ENCODE measurements around the gene NRBF2. TPM values are rescaled to one million over a fixed set of nuclear protein-coding genes. Genes with fewer than 3 reads are reported as not detected.
A peak's percentile ranks its signal among the peaks of the same experiment; 100 is the strongest.
"Not testable (repeated sequence)": the region's sequence is repeated elsewhere in the genome, so short reads cannot be mapped to it uniquely, and the experiment has no call there.

The NRBF2 gene
- total RNA-seq, result 27.3 and 28.7 TPM in 2 replicates

GRCh38 chr10:63133056-63133820, at the start of gene NRBF2:
NRBF2 (plus strand) TSS chr10:63133328; CDS start chr10:63133471, 143 bp downstream.
- H3K4me3 ChIP-seq (ENCODE audit: low read depth, low read length), result peak within 1 kb of the TSS; percentile 92
- peak; percentile 50 for TF ChIP-seq CTCF (IDR thresholded peaks at IDR 0.05; ENCODE audit: insufficient read depth, low read length, poor library complexity, severe bottlenecking)
- peak; percentile 97 for DNase-seq (ENCODE audit: low read depth)
- no peaks in the 10 kb centered on the region for H3K27me3 ChIP-seq (ENCODE audit: control insufficient read depth, insufficient read depth, low read length)
- no peaks in the 10 kb centered on the region for H3K36me3 ChIP-seq (ENCODE audit: control insufficient read depth, insufficient read depth, low read length)

- H3K4me3 ChIP-seq (ENCODE audit: low read depth, low read length); H3K27me3 ChIP-seq (ENCODE audit: control insufficient read depth, insufficient read depth, low read length); DNase-seq (ENCODE audit: low read depth); H3K36me3 ChIP-seq (ENCODE audit: control insufficient read depth, insufficient read depth, low read length): not testable (repeated sequence)
Observed at GRCh38 chr10:63083406-63083805, 49.7 kb upstream of the NRBF2 start.

DNA sequence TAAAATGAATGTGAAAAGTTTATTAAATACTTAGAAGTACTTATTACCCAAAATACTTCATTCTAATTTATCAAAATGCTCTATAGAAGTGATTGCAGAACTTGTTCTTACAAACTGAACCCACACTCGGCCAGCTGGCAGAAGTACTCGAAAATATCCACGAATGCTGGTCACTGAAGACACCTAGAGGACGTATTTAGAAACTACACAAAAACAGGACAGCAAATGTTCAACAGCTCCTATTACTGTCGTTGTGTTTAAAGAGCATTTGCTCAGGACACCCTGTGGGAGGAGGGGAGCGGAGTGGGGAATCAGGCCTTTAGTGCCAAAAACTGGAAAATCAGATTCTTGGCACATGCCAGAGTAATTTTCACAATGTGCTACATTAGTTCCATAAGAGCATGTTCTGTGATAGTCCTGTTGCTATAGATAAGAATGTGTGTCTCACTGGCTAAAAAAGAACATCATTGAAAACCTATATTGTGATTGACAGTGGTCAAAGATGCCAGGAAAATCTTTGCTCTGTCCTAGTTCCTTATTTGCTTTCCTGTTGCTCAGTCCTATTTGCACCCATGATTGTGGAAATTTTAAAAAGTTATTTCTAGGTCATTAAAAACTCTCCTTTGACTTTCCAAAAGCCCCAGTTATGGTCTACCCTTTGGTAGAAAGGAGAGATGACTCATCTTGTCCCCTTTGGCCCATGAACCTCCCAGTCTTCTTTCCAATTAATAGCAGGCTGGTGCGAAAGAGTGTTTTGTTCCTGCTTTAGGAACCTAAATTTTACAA, 49.0 kb upstream of the NRBF2 start:
- no peaks in the 10 kb centered on the region for H3K36me3 ChIP-seq (ENCODE audit: control insufficient read depth, insufficient read depth, low read length)
- H3K4me3 ChIP-seq (ENCODE audit: low read depth, low read length), result no peak overlapping the region
- H3K27me3 ChIP-seq (ENCODE audit: control insufficient read depth, insufficient read depth, low read length), result no peaks in the 10 kb centered on the region
- peak; percentile 29 for DNase-seq (ENCODE audit: low read depth)
- TF ChIP-seq CTCF (IDR thresholded peaks at IDR 0.05; ENCODE audit: insufficient read depth, low read length, poor library complexity, severe bottlenecking), result peak; percentile 62

GRCh38 chr10:63084690-63085382, 48.3 kb upstream of the NRBF2 start:
- no peak for DNase-seq (ENCODE audit: low read depth)
- H3K36me3 ChIP-seq (ENCODE audit: control insufficient read depth, insufficient read depth, low read length), result no peaks in the 10 kb centered on the region
- no peak overlapping the region for H3K4me3 ChIP-seq (ENCODE audit: low read depth, low read length)
- no peaks in the 10 kb centered on the region for H3K27me3 ChIP-seq (ENCODE audit: control insufficient read depth, insufficient read depth, low read length)
- TF ChIP-seq CTCF (IDR thresholded peaks at IDR 0.05; ENCODE audit: insufficient read depth, low read length, poor library complexity, severe bottlenecking), result no peak

- H3K36me3 ChIP-seq (ENCODE audit: control insufficient read depth, insufficient read depth, low read length), result no peaks in the 10 kb centered on the region
- no peak for DNase-seq (ENCODE audit: low read depth)
- TF ChIP-seq CTCF (IDR thresholded peaks at IDR 0.05; ENCODE audit: insufficient read depth, low read length, poor library complexity, severe bottlenecking), result no peak
- no peaks in the 10 kb centered on the region for H3K27me3 ChIP-seq (ENCODE audit: control insufficient read depth, insufficient read depth, low read length)
- no peak overlapping the region for H3K4me3 ChIP-seq (ENCODE audit: low read depth, low read length)
Observed at GRCh38 chr10:63093227-63093626, 39.9 kb upstream of the NRBF2 start.

- no peak for TF ChIP-seq CTCF (IDR thresholded peaks at IDR 0.05; ENCODE audit: insufficient read depth, low read length, poor library complexity, severe bottlenecking)
- Histone ChIP-seq H3K27me3 (ENCODE audit: control insufficient read depth, insufficient read depth, low read length) (no peaks in the 10 kb centered on the region), H3K36me3 (ENCODE audit: control insufficient read depth, insufficient read depth, low read length) (no peaks in the 10 kb centered on the region), H3K4me3 (ENCODE audit: low read depth, low read length) (no peak overlapping the region)
- DNase-seq (ENCODE audit: low read depth), result no peak
Observed at GRCh38 chr10:63094405-63094804, 38.7 kb upstream of the NRBF2 start.

Measured in kidney epithelial cell (primary cell).